HG02610 (cell line): ENCODE measurements around the gene TMEM131.
"Not testable (repeated sequence)": the region's sequence is repeated elsewhere in the genome, so short reads cannot be mapped to it uniquely, and the experiment has no call there.

Experiments
- ATAC-seq: cut with Tn5 transposase; IDR thresholded peaks from one replicate; pipeline ENCODE4 v1.9.1; 2021; ENCODE audit warnings: mild to moderate bottlenecking, moderate library complexity; ENCODE audit not compliant: unreplicated experiment

The TMEM131 gene, protein sequence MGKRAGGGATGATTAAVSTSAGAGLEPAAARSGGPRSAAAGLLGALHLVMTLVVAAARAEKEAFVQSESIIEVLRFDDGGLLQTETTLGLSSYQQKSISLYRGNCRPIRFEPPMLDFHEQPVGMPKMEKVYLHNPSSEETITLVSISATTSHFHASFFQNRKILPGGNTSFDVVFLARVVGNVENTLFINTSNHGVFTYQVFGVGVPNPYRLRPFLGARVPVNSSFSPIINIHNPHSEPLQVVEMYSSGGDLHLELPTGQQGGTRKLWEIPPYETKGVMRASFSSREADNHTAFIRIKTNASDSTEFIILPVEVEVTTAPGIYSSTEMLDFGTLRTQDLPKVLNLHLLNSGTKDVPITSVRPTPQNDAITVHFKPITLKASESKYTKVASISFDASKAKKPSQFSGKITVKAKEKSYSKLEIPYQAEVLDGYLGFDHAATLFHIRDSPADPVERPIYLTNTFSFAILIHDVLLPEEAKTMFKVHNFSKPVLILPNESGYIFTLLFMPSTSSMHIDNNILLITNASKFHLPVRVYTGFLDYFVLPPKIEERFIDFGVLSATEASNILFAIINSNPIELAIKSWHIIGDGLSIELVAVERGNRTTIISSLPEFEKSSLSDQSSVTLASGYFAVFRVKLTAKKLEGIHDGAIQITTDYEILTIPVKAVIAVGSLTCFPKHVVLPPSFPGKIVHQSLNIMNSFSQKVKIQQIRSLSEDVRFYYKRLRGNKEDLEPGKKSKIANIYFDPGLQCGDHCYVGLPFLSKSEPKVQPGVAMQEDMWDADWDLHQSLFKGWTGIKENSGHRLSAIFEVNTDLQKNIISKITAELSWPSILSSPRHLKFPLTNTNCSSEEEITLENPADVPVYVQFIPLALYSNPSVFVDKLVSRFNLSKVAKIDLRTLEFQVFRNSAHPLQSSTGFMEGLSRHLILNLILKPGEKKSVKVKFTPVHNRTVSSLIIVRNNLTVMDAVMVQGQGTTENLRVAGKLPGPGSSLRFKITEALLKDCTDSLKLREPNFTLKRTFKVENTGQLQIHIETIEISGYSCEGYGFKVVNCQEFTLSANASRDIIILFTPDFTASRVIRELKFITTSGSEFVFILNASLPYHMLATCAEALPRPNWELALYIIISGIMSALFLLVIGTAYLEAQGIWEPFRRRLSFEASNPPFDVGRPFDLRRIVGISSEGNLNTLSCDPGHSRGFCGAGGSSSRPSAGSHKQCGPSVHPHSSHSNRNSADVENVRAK (N-terminal part only)

DNA sequence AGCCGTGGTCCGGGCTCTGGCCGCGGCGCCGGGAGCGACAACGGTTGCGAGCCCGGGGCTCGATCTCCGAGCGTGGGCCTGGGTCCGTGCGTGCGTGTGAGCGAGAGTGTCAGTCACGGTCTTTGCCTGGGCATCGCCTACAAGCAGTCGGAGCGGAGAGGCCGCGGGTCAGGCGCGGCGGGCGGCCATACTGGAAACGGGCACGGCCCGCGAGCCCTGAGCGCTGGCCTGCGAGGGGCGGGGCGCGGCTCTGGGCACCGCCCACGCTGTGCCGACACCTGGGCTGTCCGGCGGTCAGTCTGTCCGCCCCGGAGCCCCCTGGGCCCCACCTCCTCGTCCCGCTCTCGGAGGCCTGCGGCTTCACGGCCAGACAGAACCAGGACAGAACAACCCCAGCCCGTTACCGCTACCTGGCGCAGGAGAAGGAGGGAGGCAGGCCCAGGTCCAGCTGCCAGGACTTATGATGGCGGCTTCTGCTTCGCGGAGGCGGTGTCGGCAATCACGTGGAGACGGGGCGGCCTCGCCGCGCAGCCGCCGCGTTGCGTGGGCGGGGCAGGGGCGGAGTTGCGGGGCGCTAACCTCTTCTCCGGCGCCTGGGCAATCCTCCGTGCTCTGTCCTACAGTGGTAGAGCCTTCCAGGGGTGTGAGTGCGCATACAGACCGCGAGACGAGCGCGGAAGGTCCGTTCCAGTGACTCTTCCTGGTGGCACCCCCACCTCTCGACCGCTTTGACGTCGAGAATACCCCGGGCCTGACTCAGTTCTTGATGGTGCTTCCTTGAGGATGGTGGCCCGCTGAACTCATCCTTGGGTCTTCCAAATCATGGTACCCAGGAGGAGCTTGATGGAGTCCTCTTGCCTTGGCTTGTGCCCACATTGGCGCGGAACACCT lies at the start of gene TMEM131:
TSS of gene TMEM131 (minus strand) at position 215 of the 891 bp plus-strand sequence. CDS start 286 bp downstream, outside the sequence.
- ATAC-seq: peak; percentile 75

DNA sequence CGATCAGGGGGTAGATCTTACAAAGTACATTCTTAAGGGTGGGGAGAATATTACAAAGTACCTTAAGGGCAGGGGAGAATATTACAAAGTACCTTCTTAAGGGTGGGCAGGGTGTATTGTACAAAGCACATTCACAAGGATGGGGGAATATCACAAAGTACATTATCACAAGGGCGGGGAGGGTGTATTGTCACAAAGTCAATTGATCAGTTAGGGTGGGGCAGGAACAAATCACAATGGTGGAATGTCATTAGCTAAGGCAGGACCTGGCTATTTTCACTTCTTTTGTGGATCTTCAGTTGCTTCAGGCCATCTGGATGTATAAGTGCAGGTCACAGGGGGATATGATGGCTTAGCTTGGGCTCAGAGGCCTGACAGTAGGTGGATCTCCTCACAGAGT lies 49.0 kb upstream of the TMEM131 start:
- not testable (repeated sequence) for ATAC-seq

DNA sequence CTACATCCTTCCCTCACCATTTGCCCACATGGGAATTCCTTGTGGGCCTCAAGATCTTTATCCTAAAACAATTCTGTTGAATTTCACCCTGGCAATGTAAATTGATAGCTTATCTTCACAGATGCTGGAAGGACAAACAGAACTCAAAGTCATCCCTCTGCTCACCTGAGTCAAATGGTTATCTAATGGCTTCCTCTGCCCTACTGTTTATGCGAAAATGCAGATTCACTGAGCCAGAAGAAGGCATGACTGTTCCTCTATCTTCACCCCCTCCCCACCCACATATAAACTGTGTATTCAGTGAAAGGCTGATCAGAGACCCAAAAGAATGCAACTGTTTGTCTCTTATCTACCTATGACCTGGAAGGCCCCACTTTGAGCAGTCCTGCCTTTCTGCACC lies 47.4 kb upstream of the TMEM131 start:
- no peak for ATAC-seq

DNA sequence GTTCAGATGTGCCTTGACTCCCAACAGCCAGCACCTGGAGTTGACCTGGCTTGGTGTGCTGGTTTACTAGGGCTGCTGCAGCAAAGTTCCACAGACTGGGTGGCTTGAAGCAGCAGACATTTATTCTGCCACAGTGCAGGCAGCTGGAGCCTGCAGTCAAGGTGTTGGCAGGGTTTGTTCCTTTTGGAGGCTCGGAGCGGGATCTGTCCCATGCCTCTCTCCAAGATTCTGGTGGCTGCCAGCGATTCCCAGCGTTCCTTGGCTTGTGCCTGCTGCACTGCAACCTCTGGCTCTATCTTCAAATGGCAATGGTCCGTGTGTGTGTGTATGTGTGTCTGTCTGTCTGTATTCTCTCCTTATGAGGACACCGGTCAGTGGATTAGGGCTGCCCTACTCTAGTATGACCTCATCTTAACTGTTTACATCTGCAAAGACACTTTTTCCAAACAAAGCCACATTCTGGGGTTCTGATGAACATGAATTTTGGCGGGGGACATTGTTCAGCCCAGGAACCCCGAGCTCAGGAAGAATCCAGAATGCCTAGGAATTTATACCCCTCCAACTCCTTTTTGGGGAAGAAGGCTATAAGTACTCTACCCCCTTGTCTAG lies 44.7 kb upstream of the TMEM131 start:
- ATAC-seq: no peak

DNA sequence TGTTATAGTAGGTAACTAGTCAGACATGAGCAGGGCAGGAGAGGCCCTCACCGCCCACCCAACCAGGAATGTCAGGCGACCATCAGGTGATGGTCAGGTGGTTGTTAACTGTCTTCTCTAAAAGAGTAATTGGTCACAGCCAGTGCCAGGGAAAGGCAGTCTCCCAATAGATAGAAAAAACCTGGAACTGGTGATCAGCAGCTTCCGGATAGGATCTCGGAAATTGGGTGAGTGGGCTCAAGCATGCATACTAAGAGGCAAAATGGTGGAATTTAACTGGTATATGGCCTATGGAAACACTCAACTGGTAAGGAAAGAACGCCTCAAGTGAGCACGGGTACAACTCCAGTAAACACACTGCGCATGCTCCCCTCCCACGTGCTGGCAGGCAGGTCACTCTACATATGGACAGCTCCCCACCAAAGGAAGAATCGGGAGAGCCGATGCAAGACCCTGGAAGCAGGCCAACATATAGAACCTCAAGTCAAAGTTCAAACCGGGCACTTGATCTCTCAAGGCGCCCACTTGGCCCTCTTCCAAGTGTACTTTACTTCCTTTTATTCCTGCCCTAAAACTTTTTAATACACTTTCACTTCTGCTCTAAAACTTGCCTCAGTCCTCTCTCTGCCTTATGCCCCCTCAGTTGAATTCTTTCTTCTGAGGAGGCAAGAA lies 43.5 kb upstream of the TMEM131 start:
- ATAC-seq: no peak

DNA sequence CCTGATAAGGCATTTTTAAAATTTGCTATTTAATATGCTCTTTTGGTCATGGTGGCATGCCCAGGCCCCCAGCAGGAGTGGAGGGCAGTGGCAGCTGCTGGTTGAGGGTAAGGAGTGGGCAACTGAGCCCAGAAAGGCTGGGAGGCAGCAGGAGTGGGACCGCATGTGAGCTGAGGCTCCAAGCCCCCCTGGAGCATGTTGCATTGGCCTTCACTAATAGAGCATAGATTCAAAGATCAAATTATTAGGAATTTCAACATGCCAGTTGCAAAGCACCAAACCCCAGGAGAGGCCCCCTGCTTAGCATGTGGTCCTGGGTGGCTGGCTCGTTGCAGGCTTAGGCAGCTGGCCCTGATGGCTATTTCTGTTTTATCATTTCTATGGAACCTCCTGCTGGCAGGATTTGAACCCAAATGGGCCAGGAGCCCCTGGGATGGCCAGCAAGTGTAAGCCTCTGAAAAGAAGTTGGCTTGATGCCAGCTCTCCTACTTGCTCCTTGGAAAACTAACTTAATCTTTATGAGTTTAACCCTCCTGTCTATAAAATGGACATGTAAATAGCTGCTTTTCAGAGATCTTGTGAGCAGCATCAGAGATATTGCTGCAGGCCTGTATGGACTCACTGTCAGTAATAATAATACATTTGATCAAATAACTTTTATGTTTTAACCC lies 42.1 kb upstream of the TMEM131 start:
- no peak for ATAC-seq

DNA sequence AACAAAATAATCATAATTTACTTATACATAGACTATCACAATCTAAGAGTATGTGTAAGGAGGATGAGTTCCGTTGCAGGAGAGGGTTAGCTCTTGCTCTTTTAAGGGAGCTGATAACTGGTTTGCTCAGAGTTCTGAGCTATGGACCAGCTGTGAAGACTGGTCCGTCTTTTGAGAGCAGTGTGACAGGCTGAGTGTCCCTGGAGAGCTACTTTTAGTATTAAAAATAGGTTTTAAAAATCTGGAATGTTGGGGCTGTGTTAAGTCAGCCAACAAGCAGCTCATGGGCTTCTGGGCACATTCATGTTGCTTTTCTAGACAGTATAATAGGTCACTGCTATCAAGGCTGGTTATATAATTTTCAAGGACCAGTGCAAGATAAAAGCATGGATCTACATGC lies 41.5 kb upstream of the TMEM131 start:
- no peak for ATAC-seq

DNA sequence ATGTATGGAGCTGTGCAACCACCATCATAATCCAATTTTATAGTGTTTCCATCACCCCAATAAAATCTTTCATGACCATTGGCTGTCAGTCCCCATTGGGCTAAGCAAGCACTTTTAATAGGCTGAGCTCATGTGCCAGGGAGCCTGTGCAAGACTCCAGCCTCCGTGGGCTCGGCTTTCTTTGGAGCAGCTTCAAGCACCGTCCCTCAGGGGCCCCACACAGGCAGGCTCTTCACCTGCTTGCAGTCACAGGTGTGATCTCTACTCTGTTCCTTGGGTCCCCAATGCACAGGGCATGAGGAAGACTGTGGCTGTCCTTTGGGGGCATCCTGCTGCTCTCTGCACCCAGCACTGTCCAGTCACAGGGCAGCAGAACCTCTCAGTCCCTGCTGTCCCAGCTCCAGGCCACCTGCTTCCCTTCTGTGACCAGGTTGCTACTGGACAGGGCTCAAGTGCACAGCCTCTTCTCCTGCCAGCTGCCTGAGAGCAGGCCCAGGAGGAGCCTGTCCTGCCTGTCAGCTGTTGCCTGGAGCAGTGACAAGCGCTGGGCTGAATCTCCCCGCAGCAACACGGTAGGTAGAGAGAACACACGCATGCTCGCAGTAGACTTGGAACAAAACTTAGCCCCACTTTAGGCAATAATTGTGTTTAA lies 40.7 kb upstream of the TMEM131 start:
- no peak for ATAC-seq

DNA sequence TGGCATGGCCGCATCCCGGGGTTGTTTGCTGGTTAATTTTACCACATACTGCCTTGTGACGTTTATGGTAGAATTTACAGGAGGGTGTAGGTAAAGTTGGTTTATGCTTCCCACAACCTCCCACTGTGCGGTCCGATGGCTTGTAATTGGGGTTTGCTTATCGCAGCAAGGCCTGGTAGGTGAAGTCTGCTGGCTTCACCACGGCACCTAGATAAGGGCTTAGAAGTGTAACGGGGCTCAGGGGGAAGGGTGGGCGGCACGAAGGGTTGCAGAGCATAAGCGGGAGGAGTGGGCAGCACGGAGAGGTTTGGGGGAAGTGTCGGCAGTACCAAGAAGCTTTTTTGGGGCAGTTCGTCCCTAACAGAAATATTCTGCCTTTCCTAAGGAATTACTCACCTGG lies 39.0 kb upstream of the TMEM131 start:
- ATAC-seq: no peak

DNA sequence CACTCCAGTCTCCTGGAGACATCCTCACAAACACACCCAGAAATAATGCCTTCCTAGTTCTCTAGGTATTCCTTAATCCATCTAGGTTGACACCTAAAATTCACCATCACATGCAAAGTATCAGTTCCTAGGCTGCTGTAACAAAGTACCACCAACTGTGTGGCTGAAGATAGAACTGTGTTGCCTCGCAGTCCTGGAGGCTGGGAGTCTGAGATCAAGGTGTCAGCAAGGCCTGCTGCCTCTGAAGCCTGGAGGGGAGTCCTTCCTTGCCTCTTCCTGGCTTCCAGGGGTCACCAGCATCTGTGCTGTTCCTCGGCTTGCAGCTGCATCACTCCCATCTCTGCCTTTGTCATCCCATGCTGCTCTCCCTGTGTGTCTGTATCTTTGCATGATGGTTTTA lies 36.3 kb upstream of the TMEM131 start:
- no peak for ATAC-seq

DNA sequence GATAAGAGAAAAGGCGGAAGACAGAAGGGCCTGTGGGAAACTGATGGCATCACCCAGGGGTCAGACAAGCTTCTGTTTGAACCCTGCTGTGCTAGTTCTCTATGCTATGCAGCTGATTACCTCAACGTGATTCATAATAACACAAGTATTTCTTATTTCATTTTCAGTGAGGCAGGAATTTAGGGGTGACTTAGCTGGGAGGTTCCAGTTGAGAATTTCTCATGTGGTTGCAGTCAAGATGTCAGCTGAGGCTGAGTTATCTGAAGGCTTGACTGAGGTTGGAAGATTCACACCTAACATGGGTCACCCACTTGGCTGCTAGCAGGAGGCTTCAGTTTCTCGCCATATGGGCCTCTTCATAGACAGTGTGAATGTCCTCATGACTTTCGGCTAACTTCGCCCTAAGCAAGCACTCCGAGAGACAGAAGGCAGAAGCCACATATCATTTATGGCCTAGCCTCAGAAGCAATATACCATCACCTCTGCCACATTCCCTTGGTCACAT lies 34.0 kb upstream of the TMEM131 start:
- no peak for ATAC-seq

DNA sequence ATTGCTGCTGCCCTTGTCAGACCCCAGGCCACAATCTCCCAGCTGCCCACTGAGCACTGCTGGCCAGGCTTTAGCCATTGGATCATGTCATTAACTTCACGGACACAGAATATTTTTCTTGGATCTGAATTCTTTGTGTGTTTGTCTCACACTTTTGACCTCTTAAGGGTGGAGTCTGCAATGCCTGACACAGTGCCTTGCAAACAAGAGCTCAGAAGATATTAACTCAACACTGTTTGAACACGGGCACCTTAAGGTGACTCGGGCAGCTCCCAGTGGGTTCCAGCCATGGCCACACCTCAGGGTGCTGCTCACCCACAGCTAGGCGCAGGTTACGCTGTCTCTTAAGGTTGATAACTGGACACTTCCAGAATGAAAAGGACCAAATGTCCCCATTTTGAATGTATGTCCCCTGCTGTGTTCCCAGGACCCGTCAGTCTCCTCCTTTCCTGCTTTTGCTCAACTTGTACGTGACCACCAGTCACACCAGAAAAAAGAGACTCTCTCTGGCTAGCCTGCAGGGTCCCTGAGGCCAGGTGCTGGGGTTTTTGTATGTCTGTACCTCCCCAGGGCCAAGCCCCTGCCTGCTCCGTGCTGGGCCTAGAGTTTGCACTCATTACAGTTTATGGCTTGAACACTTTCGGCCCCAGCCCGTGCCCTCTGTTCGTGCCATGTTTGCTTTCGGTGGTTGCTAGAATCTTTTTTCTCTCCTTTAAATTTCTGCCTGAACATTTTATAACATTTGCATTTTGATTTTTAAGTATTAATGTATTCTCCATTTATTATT lies 33.4 kb upstream of the TMEM131 start:
- ATAC-seq: no peak

DNA sequence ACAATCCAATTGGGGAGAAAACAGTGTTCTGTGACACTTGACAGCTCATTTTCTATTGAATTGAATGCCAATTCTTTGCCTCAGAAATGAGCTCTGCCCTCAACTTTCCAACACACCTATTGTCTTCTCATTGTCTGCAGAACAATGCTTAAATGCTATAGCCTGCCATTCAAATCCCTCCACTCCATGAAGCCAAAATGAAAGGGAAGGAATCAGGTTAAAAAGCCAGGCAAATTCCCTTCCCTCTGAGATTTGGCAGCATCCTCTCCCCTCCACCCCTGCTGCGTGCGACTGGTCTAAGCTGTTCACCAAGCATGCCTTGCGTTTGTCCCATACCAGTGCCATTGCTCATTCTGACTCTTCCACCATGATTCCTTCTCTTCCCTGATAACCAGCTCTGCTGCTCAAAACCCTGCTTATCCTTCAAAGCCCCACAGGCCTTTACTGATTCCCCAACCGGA lies 32.4 kb upstream of the TMEM131 start:
- no peak for ATAC-seq

DNA sequence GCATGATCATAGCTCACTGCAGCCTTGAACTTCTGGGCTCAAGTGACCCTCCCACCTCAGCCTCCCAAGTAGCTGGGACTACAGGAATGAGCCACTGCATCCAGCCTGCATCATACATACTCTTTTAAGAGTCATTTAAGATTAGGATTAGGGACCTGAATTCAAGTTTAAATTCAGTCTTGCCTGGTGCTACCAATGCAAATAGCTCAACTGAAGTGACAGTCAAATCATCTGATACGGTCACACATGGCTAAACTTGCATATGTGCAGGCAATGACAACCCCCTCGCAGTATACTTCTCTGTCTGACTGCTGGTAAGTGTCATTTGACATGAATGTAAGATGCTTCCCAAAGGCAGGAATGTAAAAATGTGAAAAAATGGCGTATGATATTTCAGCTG lies 31.8 kb upstream of the TMEM131 start:
- peak; percentile 51 for ATAC-seq

DNA sequence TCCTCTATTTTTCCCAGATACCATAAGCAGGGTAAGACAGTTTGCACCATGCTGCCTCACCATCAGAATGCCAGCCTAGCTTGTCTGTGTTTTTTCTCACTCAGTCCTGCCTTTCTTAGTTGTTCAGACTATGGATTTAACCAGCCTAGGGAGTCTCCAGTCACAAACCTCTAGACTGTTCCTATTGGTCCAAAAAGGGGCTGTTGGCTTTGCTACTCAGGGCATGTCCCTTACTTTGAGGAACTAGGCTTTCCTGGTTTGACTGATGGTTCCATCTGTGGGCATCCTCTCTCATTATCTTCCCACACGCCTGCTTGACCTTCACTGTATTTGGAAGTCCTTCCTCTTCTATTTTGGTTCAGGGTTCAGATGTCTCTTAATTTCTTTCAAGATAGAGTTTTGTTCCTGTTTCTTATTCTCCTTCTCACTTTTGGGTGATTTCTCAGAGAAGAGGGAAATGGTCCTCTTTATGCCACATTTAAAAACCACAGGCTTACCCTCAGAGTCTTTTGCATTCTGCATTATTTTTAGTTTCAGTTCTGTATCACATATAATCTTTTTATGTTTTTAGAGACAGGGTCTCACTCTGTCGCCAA lies 31.3 kb upstream of the TMEM131 start:
- ATAC-seq: peak; percentile 88

DNA sequence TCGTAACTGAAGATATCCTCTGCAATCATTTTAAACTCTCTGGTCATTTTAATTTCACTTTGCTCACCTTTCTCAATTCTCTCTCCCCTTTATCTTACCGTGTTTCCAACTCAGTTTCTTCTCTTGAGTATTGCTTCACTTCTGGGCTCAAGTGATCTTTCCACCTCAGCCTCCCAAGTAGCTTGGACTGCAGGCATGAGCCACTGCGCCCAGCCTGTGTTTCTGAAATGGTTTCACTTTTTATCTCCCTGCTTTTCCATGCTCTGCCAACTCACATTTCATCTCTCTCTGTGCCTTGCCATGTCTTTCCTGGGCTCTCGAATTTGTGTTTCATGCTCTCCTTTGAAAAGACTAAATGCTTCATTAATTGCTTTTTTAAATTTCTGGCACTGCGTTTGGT lies 30.5 kb upstream of the TMEM131 start:
- ATAC-seq: no peak
